A549 (cell line): ENCODE measurements around the gene POLE.

Source experiments
- CBX8 ChIP-seq: fragments of 200-600 bp; sonication (generic); IDR thresholded peaks from 2 replicates; pipeline ENCODE4 v1.6.1; 2016
- EHMT2 ChIP-seq: fragments of 200-600 bp; sonication (generic); IDR thresholded peaks from 2 replicates; pipeline ENCODE4 v1.6.1; 2016; ENCODE audit warnings: antibody characterized with exemption, low read depth, mild to moderate bottlenecking, moderate library complexity
- RFX5 ChIP-seq: fragments of 450-650 bp; IDR thresholded peaks from 2 replicates; pipeline ENCODE4 v1.7.1; 2014; ENCODE audit warnings: antibody characterized with exemption, mild to moderate bottlenecking, moderate library complexity
- RNF2 ChIP-seq: fragments of 200-600 bp; sonication (generic); IDR thresholded peaks from 2 replicates; pipeline ENCODE4 v1.6.1; 2016; ENCODE audit warnings: low read depth, mild to moderate bottlenecking, antibody characterized with exemption, moderate library complexity, borderline replicate concordance
- TF ChIP-seq, protein P1 (sequence below): fragments of >200 bp; sonication (Bioruptor Twin); formaldehyde crosslinking; IDR thresholded peaks from 3 replicates; pipeline ENCODE4 v1.5.1; 2016
- TF ChIP-seq, protein P2 (sequence below): fragments of 450-650 bp; IDR thresholded peaks from 2 replicates; pipeline ENCODE4 v1.6.1; 2014; ENCODE audit warnings: antibody characterized with exemption
- TF ChIP-seq, protein P3 (sequence below): fragments of 200-600 bp; sonication (generic); IDR thresholded peaks from 2 replicates; pipeline ENCODE4 v1.6.1; 2016; ENCODE audit warnings: antibody characterized with exemption, mild to moderate bottlenecking, moderate library complexity

DNA sequence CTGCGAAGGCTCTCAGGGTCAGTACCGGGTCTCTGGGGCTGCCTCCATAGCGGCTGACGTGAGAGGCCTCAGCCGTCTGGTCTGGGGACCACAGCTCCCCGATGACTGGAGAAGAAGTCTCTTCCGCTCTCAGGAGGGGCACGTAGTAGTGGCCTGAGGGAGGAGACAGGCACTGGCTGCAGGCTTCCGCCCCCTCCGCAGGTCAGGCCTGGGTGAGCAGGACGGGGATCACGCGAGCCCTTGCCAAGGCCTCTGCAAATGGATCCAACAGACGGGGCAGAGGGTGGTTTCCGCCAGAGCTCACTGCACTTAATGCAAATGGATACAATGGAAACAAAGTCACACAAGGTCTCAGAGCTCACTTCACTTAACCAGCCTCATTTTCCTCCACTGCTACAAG lies 49.8 kb upstream of the POLE start:
- TF ChIP-seq, protein P1, sequence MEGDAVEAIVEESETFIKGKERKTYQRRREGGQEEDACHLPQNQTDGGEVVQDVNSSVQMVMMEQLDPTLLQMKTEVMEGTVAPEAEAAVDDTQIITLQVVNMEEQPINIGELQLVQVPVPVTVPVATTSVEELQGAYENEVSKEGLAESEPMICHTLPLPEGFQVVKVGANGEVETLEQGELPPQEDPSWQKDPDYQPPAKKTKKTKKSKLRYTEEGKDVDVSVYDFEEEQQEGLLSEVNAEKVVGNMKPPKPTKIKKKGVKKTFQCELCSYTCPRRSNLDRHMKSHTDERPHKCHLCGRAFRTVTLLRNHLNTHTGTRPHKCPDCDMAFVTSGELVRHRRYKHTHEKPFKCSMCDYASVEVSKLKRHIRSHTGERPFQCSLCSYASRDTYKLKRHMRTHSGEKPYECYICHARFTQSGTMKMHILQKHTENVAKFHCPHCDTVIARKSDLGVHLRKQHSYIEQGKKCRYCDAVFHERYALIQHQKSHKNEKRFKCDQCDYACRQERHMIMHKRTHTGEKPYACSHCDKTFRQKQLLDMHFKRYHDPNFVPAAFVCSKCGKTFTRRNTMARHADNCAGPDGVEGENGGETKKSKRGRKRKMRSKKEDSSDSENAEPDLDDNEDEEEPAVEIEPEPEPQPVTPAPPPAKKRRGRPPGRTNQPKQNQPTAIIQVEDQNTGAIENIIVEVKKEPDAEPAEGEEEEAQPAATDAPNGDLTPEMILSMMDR = no peak
- TF ChIP-seq, protein P2, sequence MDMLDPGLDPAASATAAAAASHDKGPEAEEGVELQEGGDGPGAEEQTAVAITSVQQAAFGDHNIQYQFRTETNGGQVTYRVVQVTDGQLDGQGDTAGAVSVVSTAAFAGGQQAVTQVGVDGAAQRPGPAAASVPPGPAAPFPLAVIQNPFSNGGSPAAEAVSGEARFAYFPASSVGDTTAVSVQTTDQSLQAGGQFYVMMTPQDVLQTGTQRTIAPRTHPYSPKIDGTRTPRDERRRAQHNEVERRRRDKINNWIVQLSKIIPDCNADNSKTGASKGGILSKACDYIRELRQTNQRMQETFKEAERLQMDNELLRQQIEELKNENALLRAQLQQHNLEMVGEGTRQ = no peak
- TF ChIP-seq RNF2 (no peak), RFX5 (no peak), CBX8 (no peak), EHMT2 (no peak)
- TF ChIP-seq, protein P3, sequence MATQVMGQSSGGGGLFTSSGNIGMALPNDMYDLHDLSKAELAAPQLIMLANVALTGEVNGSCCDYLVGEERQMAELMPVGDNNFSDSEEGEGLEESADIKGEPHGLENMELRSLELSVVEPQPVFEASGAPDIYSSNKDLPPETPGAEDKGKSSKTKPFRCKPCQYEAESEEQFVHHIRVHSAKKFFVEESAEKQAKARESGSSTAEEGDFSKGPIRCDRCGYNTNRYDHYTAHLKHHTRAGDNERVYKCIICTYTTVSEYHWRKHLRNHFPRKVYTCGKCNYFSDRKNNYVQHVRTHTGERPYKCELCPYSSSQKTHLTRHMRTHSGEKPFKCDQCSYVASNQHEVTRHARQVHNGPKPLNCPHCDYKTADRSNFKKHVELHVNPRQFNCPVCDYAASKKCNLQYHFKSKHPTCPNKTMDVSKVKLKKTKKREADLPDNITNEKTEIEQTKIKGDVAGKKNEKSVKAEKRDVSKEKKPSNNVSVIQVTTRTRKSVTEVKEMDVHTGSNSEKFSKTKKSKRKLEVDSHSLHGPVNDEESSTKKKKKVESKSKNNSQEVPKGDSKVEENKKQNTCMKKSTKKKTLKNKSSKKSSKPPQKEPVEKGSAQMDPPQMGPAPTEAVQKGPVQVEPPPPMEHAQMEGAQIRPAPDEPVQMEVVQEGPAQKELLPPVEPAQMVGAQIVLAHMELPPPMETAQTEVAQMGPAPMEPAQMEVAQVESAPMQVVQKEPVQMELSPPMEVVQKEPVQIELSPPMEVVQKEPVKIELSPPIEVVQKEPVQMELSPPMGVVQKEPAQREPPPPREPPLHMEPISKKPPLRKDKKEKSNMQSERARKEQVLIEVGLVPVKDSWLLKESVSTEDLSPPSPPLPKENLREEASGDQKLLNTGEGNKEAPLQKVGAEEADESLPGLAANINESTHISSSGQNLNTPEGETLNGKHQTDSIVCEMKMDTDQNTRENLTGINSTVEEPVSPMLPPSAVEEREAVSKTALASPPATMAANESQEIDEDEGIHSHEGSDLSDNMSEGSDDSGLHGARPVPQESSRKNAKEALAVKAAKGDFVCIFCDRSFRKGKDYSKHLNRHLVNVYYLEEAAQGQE = no peak
